IMR-90 (cell line): Measurements from ENCODE around the gene MZB1. TPM values are rescaled to one million over a fixed set of nuclear protein-coding genes. Genes with fewer than 3 reads are reported as not detected.

Experiments
- ATAC-seq: fragments of 200-7000 bp; cut with Tn5 transposase; 2 replicates; pipeline ENCODE4 v1.9.1; 2020; ENCODE audit warnings: low read depth, mild to moderate bottlenecking, moderate library complexity
- BruUV-seq: library from RNA; stranded (reverse); fragments of 400-500 nt; replicated peaks from 2 replicates; lab custom pipeline; 2021; lab: Mats Ljungman, UMichigan
- CTCF ChIA-PET: fragments of 300-600 bp; formaldehyde crosslinking; extraction: SDS; loops from one replicate; lab custom pipeline; 2021; ENCODE audit warnings: antibody characterized with exemption; lab: Yijun Ruan, JAX
- POLR2A ChIA-PET: fragments of 300-600 bp; sonication (Branson Sonifier 250); formaldehyde crosslinking; loops from one replicate; lab custom pipeline; 2022; ENCODE audit warnings: antibody characterized with exemption; ENCODE audit not compliant: unreplicated experiment; lab: Charles Lee
- DNase-seq: peaks from one replicate; pipeline ENCODE4 v3.0.0; 2013
- H2AFZ ChIP-seq: replicated peaks from 2 replicates; pipeline ENCODE3; 2013; ENCODE audit warnings: low read length, mild to moderate bottlenecking; ENCODE audit not compliant: poor library complexity
- H2AK5ac ChIP-seq: 2 replicates; pipeline ENCODE4 v1.6.1; 2013; ENCODE audit warnings: low read depth, low read length, inconsistent platforms
- H2AK9ac ChIP-seq: replicated peaks from 2 replicates; pipeline ENCODE3; 2013; ENCODE audit warnings: mild to moderate bottlenecking, low read depth, low read length, moderate library complexity; ENCODE audit not compliant: poor library complexity
- H2BK120ac ChIP-seq: 2 replicates; pipeline ENCODE4 v1.6.1; 2013; ENCODE audit warnings: low read depth, low read length, inconsistent platforms
- H2BK15ac ChIP-seq: 3 replicates; pipeline ENCODE4 v1.6.1; 2013; ENCODE audit warnings: low read depth, low read length, inconsistent platforms
- H2BK20ac ChIP-seq: 2 replicates; pipeline ENCODE4 v1.6.1; 2013; ENCODE audit warnings: low read depth, mild to moderate bottlenecking, inconsistent platforms, low read length, moderate library complexity
- H2BK5ac ChIP-seq: 2 replicates; pipeline ENCODE4 v1.6.1; 2013; ENCODE audit warnings: mild to moderate bottlenecking, low read depth, low read length, inconsistent platforms; ENCODE audit not compliant: poor library complexity, severe bottlenecking
- H3K14ac ChIP-seq: replicated peaks from 2 replicates; pipeline ENCODE4 v1.6.1; 2013; ENCODE audit warnings: low read depth, low read length, inconsistent platforms
- H3K18ac ChIP-seq: 2 replicates; pipeline ENCODE4 v1.6.1; 2013; ENCODE audit warnings: low read depth, low read length, control low read depth
- H3K23ac ChIP-seq: 2 replicates; pipeline ENCODE4 v1.6.1; 2013; ENCODE audit warnings: low read depth, low read length, inconsistent platforms
- H3K27ac ChIP-seq: 2 replicates; pipeline ENCODE4 v1.5.1; 2013; ENCODE audit warnings: mild to moderate bottlenecking, control low read depth, low read length; ENCODE audit not compliant: insufficient read depth
- H3K27me3 ChIP-seq: 2 replicates; pipeline ENCODE4 v1.6.1; 2013; ENCODE audit warnings: low read length; ENCODE audit not compliant: control insufficient read depth, insufficient read depth
- H3K36me3 ChIP-seq: 2 replicates; pipeline ENCODE4 v1.6.1; 2013; ENCODE audit warnings: low read length, mixed read lengths; ENCODE audit not compliant: control insufficient read depth, insufficient read depth
- H3K4ac ChIP-seq: 2 replicates; pipeline ENCODE4 v1.6.1; 2013; ENCODE audit warnings: low read depth, low read length, inconsistent platforms
- H3K4me1 ChIP-seq: 2 replicates; pipeline ENCODE4 v1.6.1; 2013; ENCODE audit warnings: low read length, mixed read lengths; ENCODE audit not compliant: control insufficient read depth, insufficient read depth
- H3K4me2 ChIP-seq: 2 replicates; pipeline ENCODE4 v1.6.1; 2013; ENCODE audit warnings: low read depth, mild to moderate bottlenecking, control low read depth, low read length, moderate library complexity
- H3K4me3 ChIP-seq: 2 replicates; pipeline ENCODE4 v1.5.1; 2013; ENCODE audit warnings: low read depth, mild to moderate bottlenecking, control low read depth, low read length, moderate library complexity; ENCODE audit not compliant: insufficient read depth
- H3K56ac ChIP-seq: 2 replicates; pipeline ENCODE4 v1.6.1; 2013; ENCODE audit warnings: low read length, inconsistent platforms; ENCODE audit not compliant: insufficient read depth; ENCODE audit errors: extremely low read depth
- H3K79me1 ChIP-seq, 2 experiments: 2 replicates each; pipeline ENCODE4 v1.6.1; 2013; ENCODE audit warnings: low read length in 2 of 2, inconsistent platforms in 1 of 2, low read depth in 1 of 2
- H3K9ac ChIP-seq: 2 replicates; pipeline ENCODE4 v1.6.1; 2013; ENCODE audit warnings: low read depth, low read length, control low read depth
- H3K9me1 ChIP-seq: 2 replicates; pipeline ENCODE4 v1.6.1; 2013; ENCODE audit warnings: low read length, inconsistent platforms; ENCODE audit not compliant: insufficient read depth
- H3K9me3 ChIP-seq: 2 replicates; pipeline ENCODE4 v1.6.1; 2013; ENCODE audit warnings: low read length; ENCODE audit not compliant: control insufficient read depth, insufficient read depth
- H4K20me1 ChIP-seq: 2 replicates; pipeline ENCODE4 v1.6.1; 2013; ENCODE audit warnings: low read length, inconsistent platforms; ENCODE audit not compliant: insufficient read depth
- H4K5ac ChIP-seq: 2 replicates; pipeline ENCODE4 v1.6.1; 2013; ENCODE audit warnings: mild to moderate bottlenecking, low read depth, low read length, control low read depth
- H4K8ac ChIP-seq, 2 experiments: 2 replicates each; pipeline ENCODE4 v1.6.1; 2013; ENCODE audit warnings: low read depth in 2 of 2, low read length in 2 of 2, control low read depth in 1 of 2, inconsistent platforms in 1 of 2
- H4K91ac ChIP-seq: 2 replicates; pipeline ENCODE4 v1.6.1; 2013; ENCODE audit warnings: low read depth, low read length, inconsistent platforms; ENCODE audit not compliant: insufficient read depth
- MAZ ChIP-seq: IDR thresholded peaks from 2 replicates; pipeline ENCODE4 v1.6.1; 2012; ENCODE audit warnings: low read depth, mild to moderate bottlenecking, low read length, improper control_type of control experiment, moderate library complexity, borderline replicate concordance
- MXI1 ChIP-seq: IDR thresholded peaks from 2 replicates; pipeline ENCODE4 v1.6.1; 2012; ENCODE audit warnings: low read depth, mild to moderate bottlenecking, low read length, moderate library complexity, borderline replicate concordance
- WGBS, 2 experiments: methylation state at CpG; one replicate each; pipeline versions ENCODE4 v1.1.5 to v1.1.7; 2013; ENCODE audit warnings: missing lambda C conversion rate in 2 of 2; ENCODE audit not compliant: insufficient read length in 1 of 2; ENCODE audit errors: extremely low coverage in 2 of 2; 5-methylcytosine and 5-hydroxymethylcytosine counted together
- dilution Hi-C: fragments of 300-500 bp; cut with HindIII; formaldehyde crosslinking; loops from one replicate; pipeline ENCODE4 v1.14.3; 2018; ENCODE audit warnings: low sequenced_read_pairs; ENCODE audit not compliant: unreplicated experiment
- in situ Hi-C: fragments of 300-500 bp; cut with MboI; formaldehyde crosslinking; loops from 3 replicates; pipeline ENCODE4 v1.14.3; 2019; ENCODE audit warnings: low sequenced_read_pairs, inconsistent platforms, mixed read lengths
- intact Hi-C: fragments of 100-400 bp; cut with micrococcal nuclease; formaldehyde crosslinking; loops from 2 replicates; pipeline ENCODE4 v1.10.0; 2022
- polyA plus RNA-seq, 3 experiments: library from polyadenylated mRNA; depleted of rRNA; stranded (reverse); fragments of >200 nt; gene quantifications; 2 replicates each; pipeline ENCODE4 v1.2.3, GENCODE V29; 2012; ENCODE audit warnings: low replicate concordance in 1 of 3
- total RNA-seq: library from RNA; depleted of rRNA; stranded (reverse); fragments of >200 nt; gene quantifications from 2 replicates; pipeline ENCODE4 v1.2.3, GENCODE V29; 2012

MZB1 gene
- total and polyA plus RNA-seq, 2 of the 4 experiments (the other 2 are of a cell fraction), result not detected

DNA sequence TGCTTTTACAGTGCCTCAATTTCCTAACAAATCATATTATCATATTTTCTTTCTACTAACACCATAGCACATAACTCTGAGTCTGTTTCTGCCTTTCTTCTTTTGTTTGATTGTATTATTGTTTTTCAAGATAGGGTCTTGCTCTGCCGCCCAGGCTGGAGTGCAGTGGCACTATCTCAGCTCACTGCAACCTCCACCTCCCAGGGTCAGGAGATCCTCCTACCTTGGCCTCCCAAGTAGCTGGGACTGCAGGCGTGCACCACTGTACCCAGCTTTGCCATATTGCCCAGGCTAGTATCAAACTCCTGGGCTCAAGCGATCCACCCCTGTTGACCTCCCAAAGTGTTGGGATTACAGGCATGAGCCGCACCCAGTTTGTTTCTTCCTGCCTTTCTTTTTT, 29.3 kb downstream of the MZB1 start:
- no peaks in the 10 kb centered on the region for H3K9me3 ChIP-seq
- CTCF ChIA-PET, result no interaction called here
- H3K4me1 ChIP-seq, result peaks cover 2% of the 10 kb centered on the region; the same call in 1 of the 2 replicates
- H4K20me1 ChIP-seq, result peaks cover 71% of the 10 kb centered on the region
- no peak overlapping the region for H3K18ac ChIP-seq
- H2BK120ac ChIP-seq, result no peak overlapping the region
- in situ Hi-C loops, result no loop called here
- no peak overlapping the region for H3K23ac ChIP-seq
- DNase-seq, result no peak
- no peak overlapping the region for H3K56ac ChIP-seq
- no peak overlapping the region for H3K27ac ChIP-seq
- H3K14ac ChIP-seq, result no peak overlapping the region
- no peak overlapping the region for H2AFZ ChIP-seq
- POLR2A ChIA-PET, result no interaction called here
- peaks cover 5% of the 10 kb centered on the region for H3K9me1 ChIP-seq
- no peak for TF ChIP-seq MAZ
- TF ChIP-seq MXI1, result no peak
- no CpG with 5 or more reads among the region's 4 CpGs for WGBS, 2 experiments
- H3K27me3 ChIP-seq, result no peaks in the 10 kb centered on the region
- H2BK20ac ChIP-seq, result no peak overlapping the region
- no peak overlapping the region for H2BK15ac ChIP-seq
- no peak overlapping the region for H3K9ac ChIP-seq
- no peak overlapping the region for H3K4me2 ChIP-seq
- H2BK5ac ChIP-seq, result no peak overlapping the region
- intact Hi-C loops, result no loop called here
- ATAC-seq, result no peak
- no peak overlapping the region for H3K4ac ChIP-seq
- H2AK5ac ChIP-seq, result no peak overlapping the region
- no peak overlapping the region for H4K91ac ChIP-seq
- no TSS peak for BruUV-seq
- H3K79me1 ChIP-seq, result peaks cover 14 to 79% of the 10 kb centered on the region in 2 experiments
- no peak overlapping the region for H2AK9ac ChIP-seq
- peaks cover 12% of the 10 kb centered on the region for H3K36me3 ChIP-seq
- no peak overlapping the region for H3K4me3 ChIP-seq
- dilution Hi-C loops, result no loop called here
- no peak overlapping the region for H4K8ac ChIP-seq
- no peak overlapping the region for H4K5ac ChIP-seq
